Cardiac fibroblast (primary cell): ENCODE results near the gene KRT37.
"Not testable (repeated sequence)": the region's sequence is repeated elsewhere in the genome, so short reads cannot be mapped to it uniquely, and the experiment has no call there.

Experiments
- DNase-seq, 2 donors: peaks; one replicate each; pipeline versions ENCODE4 v3.0.0 to v3.0.0-alpha.2; 2010; ENCODE audit warnings: low read depth in 2 of 2
- H3K4me3 ChIP-seq, 2 donors: replicated peaks in 1 of 2; 1 replicate in 1 of 2; 2 replicates in 1 of 2; pipeline ENCODE4 v1.5.1; 2011; ENCODE audit warnings: low read depth in 2 of 2, low read length in 2 of 2, mild to moderate bottlenecking in 2 of 2, moderate library complexity in 1 of 2
- TF ChIP-seq, protein P1 (sequence below): IDR thresholded peaks from one replicate; pipeline ENCODE4 v1.5.1; 2011; ENCODE audit warnings: low read depth, mild to moderate bottlenecking, low read length, inconsistent platforms

KRT37 gene

DNA sequence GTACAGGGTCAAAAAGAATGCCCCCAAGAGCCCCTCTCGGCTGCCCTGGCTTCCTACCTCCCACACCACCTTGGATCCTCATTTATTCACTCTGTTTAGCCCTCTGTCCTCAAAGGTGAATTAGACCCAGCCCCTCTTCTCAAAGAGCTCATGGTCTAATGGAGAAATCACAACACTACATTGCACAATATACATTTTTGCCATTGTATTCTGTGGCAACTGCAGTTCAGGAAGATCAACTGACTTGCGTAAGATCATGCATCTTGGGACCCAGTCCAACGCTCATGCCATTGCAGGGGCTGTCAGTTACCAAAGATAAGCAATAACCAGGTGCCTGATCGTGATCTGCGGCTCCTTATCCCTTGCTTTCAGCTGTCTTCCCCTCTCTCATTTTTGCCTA lies 15.0 kb upstream of the KRT37 start:
- TF ChIP-seq, protein P1, sequence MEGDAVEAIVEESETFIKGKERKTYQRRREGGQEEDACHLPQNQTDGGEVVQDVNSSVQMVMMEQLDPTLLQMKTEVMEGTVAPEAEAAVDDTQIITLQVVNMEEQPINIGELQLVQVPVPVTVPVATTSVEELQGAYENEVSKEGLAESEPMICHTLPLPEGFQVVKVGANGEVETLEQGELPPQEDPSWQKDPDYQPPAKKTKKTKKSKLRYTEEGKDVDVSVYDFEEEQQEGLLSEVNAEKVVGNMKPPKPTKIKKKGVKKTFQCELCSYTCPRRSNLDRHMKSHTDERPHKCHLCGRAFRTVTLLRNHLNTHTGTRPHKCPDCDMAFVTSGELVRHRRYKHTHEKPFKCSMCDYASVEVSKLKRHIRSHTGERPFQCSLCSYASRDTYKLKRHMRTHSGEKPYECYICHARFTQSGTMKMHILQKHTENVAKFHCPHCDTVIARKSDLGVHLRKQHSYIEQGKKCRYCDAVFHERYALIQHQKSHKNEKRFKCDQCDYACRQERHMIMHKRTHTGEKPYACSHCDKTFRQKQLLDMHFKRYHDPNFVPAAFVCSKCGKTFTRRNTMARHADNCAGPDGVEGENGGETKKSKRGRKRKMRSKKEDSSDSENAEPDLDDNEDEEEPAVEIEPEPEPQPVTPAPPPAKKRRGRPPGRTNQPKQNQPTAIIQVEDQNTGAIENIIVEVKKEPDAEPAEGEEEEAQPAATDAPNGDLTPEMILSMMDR = no peak

DNA sequence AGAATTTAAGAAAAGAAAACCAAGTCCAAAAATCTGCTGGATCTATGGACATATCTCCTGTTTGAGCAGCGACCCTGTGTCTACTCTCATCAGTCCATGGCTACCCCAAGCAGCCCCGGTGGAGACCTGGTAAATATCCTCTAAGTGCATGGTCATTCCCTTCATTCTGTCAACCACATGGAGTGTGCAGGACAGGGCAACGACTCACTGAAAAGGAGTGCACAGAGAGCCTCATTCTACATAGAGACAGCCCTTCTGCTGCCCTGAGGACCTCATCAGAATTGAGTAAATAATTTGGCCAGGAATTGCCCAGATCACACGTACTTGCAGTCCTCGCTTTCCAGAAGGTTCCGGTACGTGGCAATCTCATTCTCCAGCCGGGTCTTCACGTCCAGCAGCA lies 13.4 kb upstream of the KRT37 start:
- TF ChIP-seq, protein P1 = no peak
- DNase-seq = no peak
- no peak overlapping the region for H3K4me3 ChIP-seq

More for the DNA sequence above, 15.0 kb upstream of the KRT37 start:
- peak in 1 of 2 donors; percentile 12 for DNase-seq
- no peak overlapping the region for H3K4me3 ChIP-seq

DNA sequence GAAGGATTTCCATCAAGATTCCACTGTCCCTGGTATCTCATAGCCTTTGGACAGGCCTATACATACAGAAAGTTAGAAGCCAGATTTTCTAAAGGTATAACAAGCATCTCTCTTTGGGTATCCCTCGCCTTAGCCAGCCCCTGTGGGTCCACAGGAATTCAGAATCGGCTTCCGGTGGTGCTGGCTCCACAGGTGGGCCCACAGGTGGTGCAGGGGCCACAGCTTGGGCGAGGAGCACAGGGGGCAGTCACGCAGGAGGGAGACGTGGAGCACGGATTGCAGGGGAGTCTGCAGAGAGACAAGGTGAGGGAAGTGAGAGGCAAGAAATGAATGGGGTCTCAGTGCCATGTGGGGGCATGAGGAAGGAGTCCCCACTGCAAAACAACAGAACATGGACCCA lies 12.9 kb upstream of the KRT37 start:
- TF ChIP-seq, protein P1 = no peak
- no peak overlapping the region for H3K4me3 ChIP-seq
- no peak for DNase-seq

DNA sequence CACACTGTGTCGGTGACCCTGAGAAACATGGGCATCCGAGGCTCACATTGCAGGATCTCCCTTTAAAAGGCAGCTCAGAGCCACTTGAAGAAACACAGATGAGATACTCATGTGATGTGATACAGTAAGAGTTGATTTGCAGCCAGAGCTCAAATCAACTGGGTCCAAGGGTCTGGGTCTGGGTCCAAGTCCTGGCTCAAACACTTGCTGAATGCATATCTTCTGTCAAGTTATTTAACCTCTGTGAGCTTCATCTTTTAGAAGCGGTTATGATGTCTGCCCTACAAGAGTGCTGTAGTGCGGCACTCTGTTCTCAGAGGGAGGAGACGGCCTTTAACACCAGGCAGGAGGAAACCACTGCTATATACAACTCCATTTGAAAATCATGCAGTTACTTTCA lies 10.0 kb upstream of the KRT37 start:
- TF ChIP-seq, protein P1 = no peak

DNA sequence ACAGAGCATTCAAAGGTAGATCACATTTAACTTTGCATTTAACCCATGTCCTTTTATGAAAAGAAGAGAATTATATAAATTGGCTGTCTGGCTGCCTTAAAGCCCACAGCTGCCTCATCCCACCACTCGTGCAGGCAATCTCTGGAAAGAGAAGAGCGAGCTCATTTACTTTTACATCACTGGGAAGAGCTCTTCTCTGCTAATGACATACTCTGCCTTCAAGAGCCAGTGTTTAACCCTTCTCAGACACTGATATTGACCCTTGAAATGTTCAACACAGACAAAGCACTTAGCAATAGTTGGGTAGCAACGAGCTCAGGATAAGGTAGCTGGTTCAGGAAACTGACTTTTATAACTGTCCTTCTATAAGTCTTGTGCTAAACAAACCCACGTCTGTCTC lies 9.6 kb upstream of the KRT37 start:
- TF ChIP-seq, protein P1 = no peak
- no peak overlapping the region for H3K4me3 ChIP-seq
- no peak for DNase-seq

More for the DNA sequence above, 10.0 kb upstream of the KRT37 start:
- no peak for DNase-seq
- H3K4me3 ChIP-seq = no peak overlapping the region

DNA sequence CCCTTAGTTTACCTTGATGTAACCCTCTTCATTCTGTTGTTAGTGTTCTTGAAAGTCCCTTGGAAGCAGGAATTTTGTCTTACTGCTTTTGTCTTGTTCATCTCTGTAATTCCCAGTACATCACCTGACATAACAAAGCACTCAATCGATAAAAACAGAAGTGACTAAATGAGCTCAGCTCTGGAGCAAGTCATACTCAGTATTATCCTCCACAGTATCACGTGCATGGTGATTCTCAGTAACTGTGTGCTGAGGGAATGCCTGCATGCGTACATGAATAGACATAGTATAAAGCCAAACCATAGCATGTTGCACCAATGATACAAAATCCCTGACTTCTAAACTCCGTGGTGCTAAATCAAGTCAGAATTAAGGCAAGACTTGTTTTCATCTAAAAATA lies 9.2 kb upstream of the KRT37 start:
- DNase-seq = no peak
- no peak overlapping the region for H3K4me3 ChIP-seq
- TF ChIP-seq, protein P1 = no peak

DNA sequence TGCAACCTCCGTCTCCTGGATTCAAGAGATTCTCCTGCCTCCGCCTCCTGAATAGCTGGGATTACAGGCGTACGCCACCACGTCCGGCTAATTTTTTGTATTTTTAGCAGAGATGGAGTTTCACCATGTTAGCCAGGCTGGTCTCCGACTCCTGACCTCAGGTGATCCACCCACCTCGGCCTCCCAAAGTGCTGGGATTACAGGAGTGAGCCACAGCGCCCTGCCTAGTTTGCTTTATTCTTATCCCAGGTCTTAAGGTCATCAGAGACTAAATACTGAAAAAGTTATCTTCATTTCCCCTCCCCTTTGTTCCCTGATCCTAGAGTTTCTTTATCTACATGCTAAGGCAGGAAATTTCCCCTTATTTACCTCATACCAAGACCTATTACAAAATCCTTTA lies 6.0 kb upstream of the KRT37 start:
- not testable (repeated sequence) for H3K4me3 ChIP-seq, DNase-seq

DNA sequence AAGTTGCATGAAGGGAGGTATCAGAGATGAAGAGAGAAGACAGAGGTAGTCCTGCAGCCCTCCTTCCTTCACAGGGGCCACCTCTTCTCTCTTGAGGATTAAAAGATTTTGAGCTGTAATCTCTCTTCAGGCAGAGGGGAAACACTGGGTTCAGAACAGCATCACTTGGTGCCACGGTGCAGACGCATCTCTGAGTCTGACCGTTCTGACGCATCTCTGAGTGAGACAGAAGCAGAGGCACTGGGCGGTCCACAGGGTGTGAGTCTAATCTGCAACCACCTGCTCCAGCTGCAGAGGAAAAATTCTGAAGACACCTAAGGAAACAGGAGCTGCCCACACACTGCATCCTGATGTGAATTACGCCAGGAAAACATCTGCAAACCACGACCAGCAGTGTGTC lies 5.3 kb upstream of the KRT37 start:
- no peak overlapping the region for H3K4me3 ChIP-seq
- DNase-seq = no peak
- TF ChIP-seq, protein P1 = no peak
